GM19452 (cell line): ENCODE results near the gene CACNA1F.

Source experiments
- ATAC-seq: cut with Tn5 transposase; IDR thresholded peaks from one replicate; pipeline ENCODE4 v1.9.1; 2021; ENCODE audit not compliant: unreplicated experiment

Gene CACNA1F

GRCh38 chrX:49257846-49258748, 25.0 kb upstream of the CACNA1F start:
- no peak for ATAC-seq

GRCh38 chrX:49257074-49257790, 24.1 kb upstream of the CACNA1F start:
- no peak for ATAC-seq

- ATAC-seq = no peak
Measured at GRCh38 chrX:49256268-49256995, 23.3 kb upstream of the CACNA1F start.

- no peak for ATAC-seq
Measured at GRCh38 chrX:49254639-49255038, 21.5 kb upstream of the CACNA1F start.

GRCh38 chrX:49251325-49251724, 18.2 kb upstream of the CACNA1F start:
- no peak for ATAC-seq

- no peak for ATAC-seq
Measured at GRCh38 chrX:49250578-49250977, 17.4 kb upstream of the CACNA1F start.

- no peak for ATAC-seq
Measured at GRCh38 chrX:49250066-49250465, 16.9 kb upstream of the CACNA1F start.

GRCh38 chrX:49249616-49250015, 16.5 kb upstream of the CACNA1F start:
- ATAC-seq = no peak

GRCh38 chrX:49249071-49249470, 15.9 kb upstream of the CACNA1F start:
- no peak for ATAC-seq

- ATAC-seq = no peak
Measured at GRCh38 chrX:49247916-49248811, 15.0 kb upstream of the CACNA1F start.

GRCh38 chrX:49247346-49247745, 14.2 kb upstream of the CACNA1F start:
- ATAC-seq = no peak

GRCh38 chrX:49246541-49246940, 13.4 kb upstream of the CACNA1F start:
- ATAC-seq = no peak

- no peak for ATAC-seq
Measured at GRCh38 chrX:49244207-49244606, 11.1 kb upstream of the CACNA1F start.

- ATAC-seq = no peak
Measured at GRCh38 chrX:49243166-49243565, 10.0 kb upstream of the CACNA1F start.

- ATAC-seq = no peak
Measured at GRCh38 chrX:49242545-49243066, 9.5 kb upstream of the CACNA1F start.

GRCh38 chrX:49238735-49239134, 5.6 kb upstream of the CACNA1F start:
- ATAC-seq = no peak

- no peak for ATAC-seq
Measured at GRCh38 chrX:49237060-49237459, 3.9 kb upstream of the CACNA1F start.

GRCh38 chrX:49233887-49234555, 881 bp upstream of the CACNA1F start:
- ATAC-seq = no peak

- ATAC-seq = no peak
Measured at GRCh38 chrX:49232525-49232924, 615 bp downstream of the CACNA1F start.
